Measurements from ENCODE around the gene PRSS36.
"Not testable (repeated sequence)": the region's sequence is repeated elsewhere in the genome, so short reads cannot be mapped to it uniquely, and the experiment has no call there.

PRSS36 gene

GRCh38 chr16:31167315-31167714 is 17.4 kb upstream of the PRSS36 start:
- no peak overlapping the region for H3K27ac Mint-ChIP-seq

GRCh38 chr16:31157136-31157535 is 7.3 kb upstream of the PRSS36 start:
- Mint-ChIP-seq H3K27ac (no peak overlapping the region), H3K27me3 (ENCODE audit: low read depth) (peaks cover 33% of the 10 kb centered on the region), H3K4me1 (no peaks in the 10 kb centered on the region), H3K4me3 (no peak overlapping the region), H3K9me3 (no peaks in the 10 kb centered on the region), H3K36me3 (ENCODE audit: low read depth) (no peaks in the 10 kb centered on the region)
- TF ChIP-seq CTCF (IDR thresholded peaks at IDR 0.05; ENCODE audit: unreplicated experiment in 3 of 3): no peak

More at GRCh38 chr16:31167315-31167714, 17.4 kb upstream of the PRSS36 start:
- Mint-ChIP-seq H3K9me3 (no peaks in the 10 kb centered on the region), H3K27me3 (ENCODE audit: low read depth) (no peaks in the 10 kb centered on the region), H3K4me3 (no peak overlapping the region), H3K4me1 (no peaks in the 10 kb centered on the region), H3K36me3 (ENCODE audit: low read depth) (no peaks in the 10 kb centered on the region)
- TF ChIP-seq CTCF (IDR thresholded peaks at IDR 0.05; ENCODE audit: unreplicated experiment in 3 of 3): no peak

- peaks cover 57% of the 10 kb centered on the region for H3K27me3 Mint-ChIP-seq (ENCODE audit: low read depth)
- H3K36me3 Mint-ChIP-seq (ENCODE audit: low read depth); H3K4me3 Mint-ChIP-seq; H3K9me3 Mint-ChIP-seq; H3K27ac Mint-ChIP-seq; H3K4me1 Mint-ChIP-seq: not testable (repeated sequence)
Observed at GRCh38 chr16:31150976-31151375, 1.1 kb upstream of the PRSS36 start.

GRCh38 chr16:31149332-31149731 is 534 bp downstream of the PRSS36 start:
- Mint-ChIP-seq H3K27me3 (ENCODE audit: low read depth) (peaks cover 46% of the 10 kb centered on the region), H3K9me3 (no peaks in the 10 kb centered on the region), H3K36me3 (ENCODE audit: low read depth) (no peaks in the 10 kb centered on the region), H3K27ac (no peak overlapping the region), H3K4me1 (no peaks in the 10 kb centered on the region), H3K4me3 (no peak overlapping the region)
- TF ChIP-seq CTCF (IDR thresholded peaks at IDR 0.05; ENCODE audit: unreplicated experiment in 3 of 3): no peak

GRCh38 chr16:31148896-31149295 is 970 bp downstream of the PRSS36 start:
- H3K27ac Mint-ChIP-seq: no peak overlapping the region
- H3K4me3 Mint-ChIP-seq: no peak overlapping the region
- TF ChIP-seq CTCF (IDR thresholded peaks at IDR 0.05; ENCODE audit: unreplicated experiment in 3 of 3): no peak

GRCh38 chr16:31148281-31148728 is 1.6 kb downstream of the PRSS36 start:
- no peaks in the 10 kb centered on the region for H3K9me3 Mint-ChIP-seq
- H3K4me3 Mint-ChIP-seq: no peak overlapping the region
- peaks cover 51% of the 10 kb centered on the region for H3K27me3 Mint-ChIP-seq (ENCODE audit: low read depth)
- no peaks in the 10 kb centered on the region for H3K36me3 Mint-ChIP-seq (ENCODE audit: low read depth)
- TF ChIP-seq CTCF (IDR thresholded peaks at IDR 0.05; ENCODE audit: unreplicated experiment in 3 of 3): no peak
- no peak overlapping the region for H3K27ac Mint-ChIP-seq
- no peaks in the 10 kb centered on the region for H3K4me1 Mint-ChIP-seq

More at GRCh38 chr16:31148896-31149295, 970 bp downstream of the PRSS36 start:
- Mint-ChIP-seq H3K36me3 (ENCODE audit: low read depth) (no peaks in the 10 kb centered on the region), H3K4me1 (no peaks in the 10 kb centered on the region), H3K9me3 (no peaks in the 10 kb centered on the region), H3K27me3 (ENCODE audit: low read depth) (peaks cover 48% of the 10 kb centered on the region)
